Measurements from ENCODE around the gene CASP6. TPM values are rescaled to one million over a fixed set of nuclear protein-coding genes. Genes with fewer than 3 reads are reported as not detected.

The CASP6 gene
- total and polyA plus RNA-seq, 11 donors = 3.5 to 16.4 (median 5.7) TPM

DNA sequence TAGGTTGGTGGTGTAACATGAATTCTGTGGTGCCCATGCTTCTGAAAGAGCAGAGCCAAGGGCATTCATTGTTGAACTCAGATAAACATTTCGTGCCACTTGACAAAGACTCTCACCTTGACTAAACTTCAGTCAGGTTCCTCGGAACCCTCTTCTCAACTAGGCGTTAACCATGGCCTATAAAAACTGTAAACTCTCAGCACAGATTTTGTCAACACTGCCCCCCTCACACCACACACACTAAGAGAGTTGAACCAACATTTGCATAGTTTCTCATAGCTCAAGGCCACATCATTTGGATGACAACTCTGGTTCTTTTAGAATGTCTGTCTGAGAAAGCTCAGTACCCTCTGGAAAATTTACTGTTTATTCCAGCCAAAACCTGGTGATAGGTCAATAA is 28.1 kb downstream of the CASP6 start:
- H3K4me3 ChIP-seq = no peak overlapping the region
- ATAC-seq (no peak), DNase-seq (no peak)
- H3K36me3 ChIP-seq = no peaks in the 10 kb centered on the region
- 88 to 92% (median 89%) methylated on average over 3 of the region's 3 CpGs for WGBS, 4 donors
- intact Hi-C loops (cut with DNase I) = no loop called here
- no peaks in the 10 kb centered on the region for H3K4me1 ChIP-seq
- TF ChIP-seq CTCF (IDR thresholded peaks at IDR 0.05) (no peak), POLR2A (IDR thresholded peaks at IDR 0.05) (no peak)
- H3K27ac ChIP-seq = no peak overlapping the region
- H3K9me3 ChIP-seq = peaks cover 0 to 12% (median 5%) of the 10 kb centered on the region in 12 donors
- H3K27me3 ChIP-seq = no peaks in the 10 kb centered on the region

DNA sequence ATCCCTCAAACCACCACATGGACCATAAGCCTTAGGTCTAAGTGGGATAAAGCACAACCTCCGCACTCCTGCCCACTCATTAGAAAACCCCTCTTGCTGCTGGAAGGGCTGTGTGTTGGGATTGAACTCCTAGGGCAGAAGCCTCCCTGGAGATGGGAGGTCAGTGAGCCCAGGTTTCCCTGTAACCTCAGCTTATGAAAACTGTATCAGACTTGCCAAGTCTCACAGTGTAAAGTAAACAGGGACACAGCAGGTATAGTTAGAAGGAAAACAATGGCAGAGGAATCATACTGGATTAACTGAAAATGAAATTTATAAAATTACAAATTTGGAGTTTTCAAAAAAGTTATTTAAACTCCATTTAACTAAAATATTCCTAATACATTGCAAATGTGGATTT is 29.9 kb downstream of the CASP6 start:
- intact Hi-C loops (cut with DNase I) = no loop called here
- TF ChIP-seq CTCF (IDR thresholded peaks at IDR 0.05) (no peak), POLR2A (IDR thresholded peaks at IDR 0.05) (no peak)
- DNase-seq (no peak), ATAC-seq (no peak)
- 95 to 100% (median 100%) methylated on average over 1 of the region's 1 CpG for WGBS, 4 donors
- no peaks in the 10 kb centered on the region for H3K36me3 ChIP-seq
- peaks cover 0 to 12% (median 5%) of the 10 kb centered on the region in 12 donors for H3K9me3 ChIP-seq
- H3K27ac ChIP-seq = no peak overlapping the region
- no peak overlapping the region for H3K4me3 ChIP-seq
- H3K4me1 ChIP-seq = no peaks in the 10 kb centered on the region
- H3K27me3 ChIP-seq = no peaks in the 10 kb centered on the region

DNA sequence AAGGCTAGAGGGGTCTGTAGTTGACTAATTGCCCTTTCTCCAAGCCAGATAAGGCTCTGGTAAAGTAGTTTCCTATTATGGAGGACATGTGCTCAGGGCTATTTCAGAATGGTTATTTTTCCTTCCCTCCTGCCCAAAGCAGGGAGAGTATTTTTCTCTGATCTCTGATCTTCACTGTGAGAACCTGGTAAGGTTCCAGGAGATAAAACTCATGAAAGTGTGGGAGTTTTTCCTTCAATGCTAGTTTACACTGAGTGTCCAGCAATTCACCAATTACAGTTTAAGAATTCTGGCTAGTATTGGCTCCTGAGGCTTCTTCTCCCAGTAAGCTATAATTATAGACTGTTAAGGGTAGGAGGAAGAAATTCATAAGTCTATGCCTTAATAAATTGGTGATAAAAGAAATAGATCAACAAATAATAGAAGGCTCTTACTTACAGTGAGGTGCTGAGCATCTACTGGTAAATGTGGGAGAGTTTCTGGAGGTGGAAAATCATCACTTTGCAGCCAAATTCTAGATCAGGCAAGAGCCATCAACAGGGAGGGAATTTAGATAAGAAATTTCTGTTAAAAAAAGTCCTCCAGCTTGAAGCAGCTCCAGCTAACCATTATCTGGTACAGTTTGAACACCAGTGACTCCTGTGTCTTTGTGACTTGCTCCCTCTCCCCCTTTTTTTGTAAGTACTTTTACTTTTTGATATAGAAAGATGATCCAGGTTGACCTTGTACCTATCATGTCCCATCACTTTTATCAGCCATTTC is 30.9 kb downstream of the CASP6 start:
- intact Hi-C loops (cut with DNase I) = no loop called here

GRCh38 chr4:109671350-109671749 is 31.9 kb downstream of the CASP6 start:
- TF ChIP-seq POLR2A (IDR thresholded peaks at IDR 0.05) (no peak), CTCF (IDR thresholded peaks at IDR 0.05) (no peak)
- intact Hi-C loops (cut with DNase I) = no loop called here
- Histone ChIP-seq H3K4me3 (no peak overlapping the region), H3K36me3 (no peaks in the 10 kb centered on the region), H3K9me3 (peaks cover 0 to 12% (median 5%) of the 10 kb centered on the region in 12 donors), H3K27me3 (no peaks in the 10 kb centered on the region), H3K4me1 (peaks cover 0 to 2% (median 0%) of the 10 kb centered on the region in 12 donors), H3K27ac (no peak overlapping the region)
- ATAC-seq (no peak), DNase-seq (no peak)

More for the DNA sequence above, 30.9 kb downstream of the CASP6 start:
- Histone ChIP-seq H3K27me3 (no peaks in the 10 kb centered on the region), H3K4me1 (no peaks in the 10 kb centered on the region), H3K4me3 (no peak overlapping the region), H3K36me3 (no peaks in the 10 kb centered on the region), H3K27ac (no peak overlapping the region), H3K9me3 (peaks cover 0 to 12% (median 5%) of the 10 kb centered on the region in 12 donors)
- ATAC-seq (no peak), DNase-seq (no peak)
- TF ChIP-seq POLR2A (IDR thresholded peaks at IDR 0.05) (no peak), CTCF (IDR thresholded peaks at IDR 0.05) (no peak)

Data from heart left ventricle (tissue), 16 donors.